ENCODE data around the gene CDCA4.

CDCA4 gene

DNA sequence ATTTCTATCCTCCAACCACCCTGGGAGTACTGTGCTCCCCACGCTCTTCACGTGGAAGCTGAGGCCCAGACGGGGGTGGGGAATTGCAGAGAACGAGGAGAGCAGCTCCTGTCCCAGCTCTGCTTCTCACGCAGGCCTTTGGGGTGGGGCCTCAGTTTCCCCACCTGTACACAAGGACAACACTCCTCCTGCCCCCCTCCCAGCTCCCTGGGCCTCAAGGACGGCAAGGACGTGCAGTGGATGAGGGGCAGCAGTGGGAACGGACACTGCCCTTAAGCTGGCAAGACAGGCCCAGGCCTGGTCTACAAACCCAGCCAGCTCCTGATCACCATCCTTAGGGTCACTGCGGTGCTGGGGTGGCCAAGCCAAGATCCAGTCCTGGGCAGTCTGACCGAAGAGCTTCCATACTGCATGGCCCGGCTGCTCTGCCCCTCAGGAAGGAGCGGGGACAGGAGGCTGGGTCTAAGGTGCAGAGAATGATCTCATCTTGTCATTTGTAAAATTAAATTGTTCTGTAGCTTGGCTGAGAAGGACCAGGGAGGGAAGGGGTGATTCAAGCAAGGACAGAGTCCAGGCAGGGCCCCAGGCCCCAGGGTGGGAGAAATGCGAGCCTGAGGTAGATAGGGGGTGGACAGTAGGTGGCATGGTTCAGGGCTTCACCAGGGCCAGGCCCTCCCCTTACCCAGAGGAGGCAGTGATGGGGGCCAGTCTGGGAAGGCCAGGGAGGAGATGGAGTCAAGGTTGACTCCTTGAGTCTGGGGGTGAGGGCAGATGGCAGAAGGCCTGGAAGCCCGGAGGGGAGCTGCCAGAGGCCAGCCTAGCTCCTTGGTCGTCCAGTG is 36.6 kb downstream of the CDCA4 start:
- DNase-seq = no peak

DNA sequence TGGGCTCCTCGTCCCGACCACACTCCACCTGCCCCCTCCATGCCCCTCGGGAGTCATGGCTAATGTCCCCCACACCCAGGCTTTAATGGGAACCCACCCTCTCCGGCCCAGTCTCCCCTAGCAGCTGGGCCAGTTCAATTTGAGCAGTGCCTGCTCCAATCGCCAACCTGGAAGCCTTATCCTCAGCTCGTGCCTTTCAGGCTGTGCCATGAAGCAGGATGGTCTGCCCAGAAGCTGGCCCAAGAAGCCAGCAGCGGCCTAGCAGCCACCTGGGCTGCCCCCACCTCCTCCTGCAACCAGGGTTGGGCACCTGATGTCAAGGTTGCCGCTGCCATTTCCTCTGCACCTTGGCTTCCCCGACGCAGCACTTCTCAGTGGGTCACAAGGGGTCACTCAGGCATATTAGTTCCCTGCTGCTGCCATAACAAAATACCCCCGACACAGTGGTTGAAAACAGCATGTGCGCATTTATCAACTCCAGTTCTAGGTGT is 37.6 kb downstream of the CDCA4 start:
- DNase-seq = no peak

DNA sequence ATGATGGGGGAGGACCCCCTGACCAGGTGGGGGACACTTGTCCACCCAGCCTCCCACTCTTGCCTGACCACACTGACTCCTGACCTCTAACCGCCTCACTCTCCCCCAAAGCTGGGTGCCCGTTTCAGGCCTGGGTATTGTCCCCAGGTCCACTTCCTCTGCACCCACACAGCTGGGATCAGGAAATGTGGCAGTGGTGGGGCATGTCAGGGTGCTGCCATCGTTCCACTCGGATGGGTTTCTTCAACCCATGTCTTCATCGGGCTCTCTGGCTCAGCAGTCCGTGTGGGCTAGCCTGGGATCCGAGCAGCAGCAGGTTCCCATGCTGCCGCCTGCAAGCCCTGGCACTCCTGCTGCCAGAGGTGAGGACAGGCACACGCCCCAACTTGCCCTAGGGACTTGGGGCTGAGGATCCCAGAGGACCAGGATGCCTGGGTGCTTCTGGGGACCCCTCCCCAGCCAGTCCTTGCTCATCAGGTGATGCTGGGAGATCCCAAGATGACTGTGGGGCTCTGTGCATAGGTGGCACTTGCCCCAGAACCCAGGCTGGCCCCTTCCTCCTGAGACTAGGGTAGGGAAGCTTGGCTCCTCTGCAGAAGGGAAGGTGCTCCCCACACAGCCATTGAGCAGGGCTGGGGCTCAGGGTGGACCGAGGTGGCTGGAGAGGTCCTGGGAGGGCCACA is 38.2 kb downstream of the CDCA4 start:
- no peak for DNase-seq

DNA sequence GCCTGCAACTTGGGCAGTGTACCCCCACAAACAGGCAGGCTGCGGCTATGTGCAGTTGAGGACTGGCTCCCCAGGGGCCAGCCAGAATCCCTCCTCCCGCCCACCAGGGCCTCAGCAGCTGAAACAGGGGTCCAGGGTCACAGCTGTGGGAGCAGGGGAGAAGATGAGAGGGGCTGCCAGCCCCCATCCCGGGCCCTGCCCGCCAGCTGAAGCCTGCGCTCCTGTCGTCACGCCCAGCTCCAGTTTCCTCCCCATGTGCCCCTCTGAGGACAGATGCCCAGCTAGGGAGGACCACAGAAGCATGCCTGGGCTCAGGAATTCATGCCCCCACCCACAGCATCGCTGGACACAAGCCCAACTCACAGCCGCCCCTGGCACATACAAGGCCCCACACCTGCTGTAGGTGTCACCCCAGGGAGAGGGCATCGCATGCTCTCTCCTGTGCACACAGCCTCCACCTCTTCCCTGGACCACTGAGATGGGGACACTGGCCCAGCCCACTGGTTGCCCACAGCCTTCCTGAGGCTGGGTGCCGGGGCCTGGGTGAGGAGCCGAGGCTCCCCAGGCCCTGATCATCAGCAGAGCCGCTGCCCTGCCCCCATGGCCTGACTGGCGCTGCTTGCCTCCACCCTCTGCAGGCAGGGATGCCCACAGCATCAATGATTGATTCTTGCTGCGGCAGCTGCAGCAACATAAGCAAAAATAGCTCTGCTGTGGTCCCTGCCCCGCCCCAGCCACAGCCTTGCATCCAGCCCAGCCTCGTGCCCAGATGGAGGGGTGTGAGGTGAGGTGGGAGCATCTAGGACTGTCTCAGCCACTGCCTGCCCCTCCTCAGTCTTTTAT is 39.0 kb downstream of the CDCA4 start:
- no peak for DNase-seq

DNA sequence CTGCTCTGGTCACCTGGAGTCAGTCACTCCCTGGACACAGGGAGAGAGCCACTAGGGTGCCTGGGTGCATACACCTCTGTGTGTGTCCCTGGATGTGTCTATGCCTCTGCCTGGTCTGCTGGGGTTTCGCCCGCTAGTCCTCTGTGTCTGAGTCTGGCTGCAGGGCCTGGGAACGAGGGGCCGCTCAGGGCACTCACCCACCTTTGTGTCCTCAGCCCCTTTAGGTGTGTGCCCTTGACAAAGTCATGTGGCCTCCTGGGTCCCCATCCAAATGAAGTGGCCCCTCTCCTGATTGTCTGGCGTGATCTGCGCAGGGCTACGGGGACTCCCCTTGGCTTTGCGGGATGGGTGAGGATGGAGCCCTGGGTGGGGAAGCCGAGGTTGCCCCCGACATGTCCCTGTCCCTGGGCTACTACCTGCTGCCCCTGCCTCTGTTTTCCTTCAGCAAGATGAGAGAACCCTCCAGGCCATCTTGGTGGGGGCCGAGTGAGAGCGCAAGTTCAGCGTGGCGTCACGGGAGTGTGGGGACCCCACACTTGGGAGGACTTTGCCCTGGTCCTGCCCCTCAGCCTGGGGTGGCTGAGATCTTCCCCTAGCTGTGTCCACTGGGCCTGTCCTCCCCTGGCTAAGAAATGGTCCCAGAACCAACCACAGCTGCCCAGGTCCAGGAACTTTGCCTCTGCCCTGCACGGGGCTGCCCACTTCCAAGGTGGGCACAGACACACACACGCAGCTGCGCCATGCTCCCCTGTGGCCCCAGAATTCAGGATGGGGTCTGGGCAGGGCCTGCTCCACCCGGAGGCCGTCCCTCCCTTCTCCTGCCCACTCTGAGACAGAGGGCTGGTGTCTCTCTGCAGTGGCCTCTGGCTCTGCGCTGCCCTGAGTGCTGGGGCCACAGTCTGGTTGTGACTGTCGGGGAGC is 40.0 kb downstream of the CDCA4 start:
- DNase-seq = no peak

DNA sequence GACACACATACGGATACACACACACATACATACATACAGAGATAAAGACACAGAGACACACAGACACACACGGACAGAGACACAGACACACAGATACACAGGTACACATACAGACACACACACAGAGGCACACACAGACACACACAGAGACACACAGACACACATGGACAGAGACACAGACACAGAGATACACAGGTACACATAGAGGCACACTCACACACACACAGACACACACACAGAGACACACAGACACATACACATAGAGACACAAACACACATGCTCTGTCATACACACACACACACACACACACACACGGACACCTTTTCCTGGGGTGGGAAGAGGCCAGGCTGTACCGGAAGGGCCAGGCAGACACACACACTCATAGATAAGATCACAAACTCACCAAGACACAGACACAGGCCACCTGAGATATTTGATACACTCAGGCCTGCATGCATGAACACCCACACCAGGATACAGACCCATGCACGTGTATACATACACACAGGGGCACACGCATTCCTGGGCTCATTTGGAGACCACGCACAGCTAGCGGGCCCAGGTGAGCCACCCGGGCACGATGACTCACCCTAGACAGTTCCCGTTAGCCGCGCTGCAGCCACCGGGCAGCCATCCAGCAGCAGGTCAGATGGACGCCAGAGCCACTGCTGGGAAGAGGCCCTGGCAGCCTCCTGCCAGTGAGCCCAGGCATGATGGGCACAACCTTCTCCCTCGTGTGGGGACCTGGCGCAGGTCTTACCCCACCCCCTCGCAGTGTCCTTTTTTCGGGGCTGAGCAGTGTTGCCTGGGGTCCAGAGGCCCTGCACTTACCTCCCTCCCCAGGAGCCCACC is 40.9 kb downstream of the CDCA4 start:
- no peak for DNase-seq

DNA sequence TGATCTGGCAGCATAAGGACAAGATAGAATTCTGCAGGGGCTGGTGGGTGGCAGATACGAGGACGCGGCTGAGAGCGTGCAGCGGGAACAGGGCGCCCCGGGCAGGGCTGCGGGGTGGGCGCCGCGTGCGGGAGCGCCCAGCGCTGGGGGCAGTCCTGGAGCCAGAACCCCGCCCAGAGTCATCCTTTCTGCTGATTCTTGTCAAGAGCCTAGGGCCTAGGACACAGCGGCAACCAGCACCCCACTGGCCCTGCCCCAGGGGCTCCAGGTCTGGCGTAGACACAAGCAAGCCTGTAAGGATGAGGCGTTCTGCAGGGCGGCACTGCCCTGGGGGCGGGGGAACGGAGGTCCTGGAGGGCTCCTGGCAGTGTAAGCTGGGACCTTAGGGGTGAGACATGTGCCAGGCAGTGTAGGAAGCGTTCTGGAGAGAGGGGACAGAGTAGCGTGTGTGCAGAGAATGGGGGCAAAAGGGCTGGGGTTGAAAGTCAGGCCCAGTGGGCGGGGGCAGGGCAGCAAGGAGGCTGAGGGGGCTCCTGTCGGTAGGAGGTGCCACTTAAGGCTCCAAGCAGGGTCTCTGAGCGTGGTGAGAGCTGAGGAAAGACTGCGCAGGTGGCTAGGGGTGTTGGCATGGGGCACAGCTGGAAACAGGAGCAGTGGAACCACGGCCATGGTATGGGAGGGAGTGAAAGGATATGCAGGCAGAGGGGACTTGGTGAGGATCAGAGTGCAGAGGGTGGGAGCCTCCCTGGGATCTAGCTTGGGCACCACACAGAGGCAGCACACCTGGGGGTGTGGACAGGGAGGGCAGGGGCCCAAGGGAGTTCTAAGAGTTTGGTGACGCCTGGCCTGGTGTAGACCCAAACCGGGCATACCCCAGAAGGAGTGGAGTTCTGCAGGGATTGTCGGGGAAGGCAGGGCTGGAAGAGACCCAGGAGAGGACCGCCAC is 41.9 kb downstream of the CDCA4 start:
- DNase-seq = no peak

DNA sequence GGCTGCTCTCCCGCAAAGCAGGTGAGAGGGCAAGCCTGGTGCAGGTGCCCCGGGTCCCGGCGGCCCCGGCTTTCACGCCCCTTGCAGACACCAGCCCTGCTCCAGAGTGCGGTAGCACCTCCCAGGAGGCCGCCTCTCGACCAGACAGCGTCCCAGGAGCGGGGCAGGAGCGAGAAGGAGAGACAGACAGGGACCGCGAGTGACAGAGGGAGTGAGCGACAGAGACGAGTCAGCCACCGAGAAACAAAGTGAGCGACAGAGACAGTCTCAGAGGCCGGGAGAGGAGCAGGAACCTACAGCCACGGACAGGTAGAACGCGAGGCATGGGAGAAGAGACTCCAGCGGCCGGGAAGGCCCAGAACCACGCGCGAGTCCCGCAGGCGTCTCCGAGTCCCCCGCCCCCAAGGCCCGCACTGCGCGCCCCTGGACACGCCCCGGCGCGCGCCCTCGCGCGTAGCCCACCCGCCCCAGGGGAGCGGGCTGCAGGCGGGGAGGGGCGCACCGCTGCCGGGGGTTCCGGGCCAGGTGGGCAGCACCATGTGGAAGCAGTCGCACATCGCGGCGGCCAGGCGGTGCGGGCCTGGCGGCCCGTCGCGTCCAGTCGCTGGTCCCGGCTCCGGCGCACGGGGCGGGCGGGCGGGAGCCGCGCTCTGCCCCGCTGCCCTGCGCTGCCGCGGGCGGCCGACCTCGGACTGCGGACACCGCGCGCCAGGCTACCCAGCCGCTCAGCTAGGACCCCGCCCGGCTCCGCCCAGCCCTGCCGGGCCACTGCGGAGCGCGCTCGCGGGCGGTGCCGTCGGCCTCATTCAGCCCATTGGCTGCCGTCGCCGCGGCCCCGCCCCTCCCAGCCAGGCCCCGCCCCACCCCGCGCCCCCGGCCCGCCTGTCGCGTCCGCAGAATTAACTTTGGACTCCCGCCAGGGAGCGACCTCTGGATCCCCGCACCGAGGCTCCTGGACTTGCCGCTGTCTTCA is 42.9 kb downstream of the CDCA4 start, which contains the start of gene AHNAK2:
AHNAK2 (minus strand) TSS at position 694 of the 973 bp plus-strand sequence; CDS start at position 557, 137 bp downstream.
- DNase-seq = peak; percentile 58

DNA sequence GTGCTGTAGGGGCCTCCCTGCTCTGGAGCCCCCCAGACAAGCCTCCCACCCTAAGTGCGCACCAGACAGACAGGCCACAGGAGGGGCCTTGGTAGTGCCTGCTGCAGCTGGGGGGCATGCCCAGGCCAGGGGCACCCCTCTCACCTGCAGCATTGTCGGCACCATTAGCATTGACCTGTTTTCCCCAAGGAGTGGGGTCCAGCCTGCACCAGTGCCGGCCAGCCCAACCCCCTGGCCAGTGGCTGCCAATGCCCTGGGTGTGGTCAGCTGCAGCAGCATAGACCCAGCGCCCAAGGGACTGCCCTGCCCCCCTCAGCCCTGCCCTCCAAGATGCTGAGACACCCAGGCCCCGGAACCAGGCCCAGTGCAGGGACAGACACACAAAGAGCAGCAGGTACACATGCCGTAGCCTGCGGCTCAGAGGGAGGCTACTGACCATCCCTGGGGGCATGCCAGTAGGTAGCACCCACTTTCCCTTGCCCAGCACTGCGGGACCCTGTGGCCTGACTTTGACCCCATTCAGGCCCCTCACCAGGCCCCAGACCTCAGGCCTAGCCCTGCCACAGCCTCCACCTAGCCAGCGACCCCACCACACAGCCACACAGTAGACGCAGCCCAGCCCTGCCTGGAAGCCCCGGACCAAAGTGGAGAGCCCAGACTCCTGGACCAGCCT is 43.7 kb downstream of the CDCA4 start:
- peak; percentile 19 for DNase-seq

DNA sequence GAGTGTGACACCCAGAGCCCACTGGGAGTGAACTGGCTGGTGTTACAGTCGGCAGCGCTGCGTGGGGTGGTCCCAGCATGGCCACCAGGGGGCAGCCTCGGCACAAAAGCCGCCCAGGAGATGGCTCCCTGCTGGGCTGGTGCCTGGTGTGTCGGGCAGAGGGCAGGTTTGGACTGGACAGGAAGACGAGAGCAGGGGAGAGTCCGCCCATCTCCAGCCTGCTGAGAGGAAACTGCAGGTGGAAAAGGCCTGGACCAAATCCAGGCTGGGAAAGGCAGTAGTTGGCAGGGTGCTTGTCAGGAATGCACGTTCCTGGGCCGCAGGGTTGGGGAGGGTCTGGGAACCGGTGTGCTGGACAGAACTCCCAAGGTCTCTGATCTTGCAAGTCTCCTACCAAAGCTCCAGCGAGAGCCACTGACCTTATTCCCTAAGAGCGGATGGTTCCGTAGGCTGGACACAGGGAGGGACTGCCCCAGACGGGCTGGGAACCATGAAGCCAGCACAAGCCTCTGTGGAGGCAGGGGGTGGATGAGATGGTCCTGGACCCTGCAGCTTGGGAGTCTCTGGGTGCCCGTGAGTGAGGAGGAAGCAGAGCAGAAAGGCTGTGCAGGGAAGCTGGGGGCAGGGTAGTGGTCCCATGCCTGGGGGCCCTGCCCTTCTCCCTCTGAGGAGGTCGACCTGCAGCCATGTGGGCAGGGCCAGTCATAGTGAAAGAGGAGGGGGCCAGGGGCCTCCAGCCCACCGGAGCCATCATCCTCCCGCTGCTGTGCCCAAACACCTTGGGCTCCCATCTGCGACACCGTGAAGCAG is 44.5 kb downstream of the CDCA4 start:
- DNase-seq = peak; percentile 92

DNA sequence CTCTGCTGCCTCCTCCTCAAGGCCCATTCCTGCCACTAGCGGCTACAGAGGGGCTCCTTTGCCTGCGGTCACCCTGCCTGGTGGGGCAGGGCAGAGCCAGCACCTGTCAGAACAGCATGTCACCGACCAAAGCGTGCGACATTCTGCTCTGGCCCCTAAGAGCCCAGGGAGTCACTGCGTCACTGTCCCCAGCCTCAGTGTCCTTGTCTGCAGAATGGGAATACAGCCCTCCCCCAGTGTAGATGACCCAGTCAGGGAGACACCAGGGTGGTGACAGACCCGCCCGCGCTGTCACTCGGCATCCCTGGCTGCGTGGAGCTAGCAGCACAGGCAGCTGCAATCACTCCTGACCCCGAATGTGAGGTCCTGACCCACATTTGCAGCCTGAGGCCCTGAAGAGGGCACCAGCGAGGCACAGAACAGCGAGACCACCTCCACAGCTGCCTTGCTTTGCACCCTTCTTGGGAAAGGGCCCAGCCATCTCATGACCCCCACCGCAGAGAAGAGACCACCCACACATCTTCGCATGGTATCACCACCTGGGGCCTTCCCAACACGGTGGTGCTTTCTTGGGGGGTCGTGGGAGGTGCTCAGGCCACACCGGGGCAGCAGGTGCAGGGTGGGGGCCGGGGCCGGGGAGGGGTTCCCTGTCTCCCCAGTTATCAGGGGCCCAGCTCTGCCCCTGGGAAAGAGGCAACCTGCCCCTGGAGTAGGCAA is 45.2 kb downstream of the CDCA4 start:
- DNase-seq = no peak

DNA sequence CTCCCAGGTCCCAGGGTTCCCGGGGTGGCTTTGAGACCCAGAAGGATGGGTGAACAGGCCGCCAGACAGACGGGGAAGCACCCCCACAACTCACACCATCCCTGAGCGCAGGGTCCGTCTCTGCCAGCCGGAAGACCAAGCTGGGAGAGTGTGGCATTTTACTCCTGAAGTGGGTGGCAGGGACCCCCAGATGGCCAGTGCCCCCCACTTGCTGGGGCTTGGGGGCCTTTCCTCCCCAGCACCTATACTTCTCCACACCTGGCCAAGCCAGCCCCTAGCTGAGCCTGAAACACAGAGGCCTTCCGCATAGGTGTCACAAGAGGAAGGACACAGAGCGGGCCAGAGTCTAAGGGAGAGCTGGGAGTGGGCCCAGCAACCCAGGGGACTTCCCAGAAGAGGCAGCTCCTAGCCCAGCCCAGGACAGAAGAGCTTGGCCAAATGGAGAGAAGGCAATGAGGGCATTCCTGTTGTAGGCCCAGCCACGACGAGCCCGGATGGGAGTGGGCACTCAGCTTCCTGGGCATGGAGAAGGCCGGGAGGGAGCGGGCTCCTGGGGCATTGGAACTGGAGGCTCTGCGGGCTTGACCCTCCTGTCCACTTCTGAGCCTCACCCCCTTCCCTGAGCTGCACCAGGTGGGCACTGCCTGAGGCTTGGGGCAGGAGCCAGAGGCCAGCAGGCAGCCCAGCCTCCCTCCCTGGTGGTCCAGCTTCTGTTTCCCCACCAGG is 46.1 kb downstream of the CDCA4 start:
- DNase-seq = peak; percentile 13

DNA sequence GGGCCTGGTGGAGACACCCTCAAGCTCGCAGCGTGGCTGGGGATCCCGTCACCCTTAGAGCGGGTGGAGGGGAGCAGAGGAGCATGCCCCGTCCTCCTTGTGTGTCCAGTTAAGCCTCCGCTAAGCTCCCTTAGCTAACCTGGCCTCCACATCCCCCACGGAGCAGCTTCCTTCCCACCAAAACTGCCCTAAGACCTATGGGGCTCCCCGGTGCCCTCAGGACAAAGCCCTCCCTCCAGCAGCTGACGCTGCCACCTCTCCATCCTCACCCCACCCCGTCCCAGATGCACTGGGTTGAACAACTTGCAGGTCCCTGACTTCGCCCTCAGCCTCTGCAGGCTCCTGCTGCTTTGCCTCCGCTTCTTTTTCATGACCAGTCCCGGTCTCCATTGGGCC is 46.7 kb downstream of the CDCA4 start:
- DNase-seq = no peak

DNA sequence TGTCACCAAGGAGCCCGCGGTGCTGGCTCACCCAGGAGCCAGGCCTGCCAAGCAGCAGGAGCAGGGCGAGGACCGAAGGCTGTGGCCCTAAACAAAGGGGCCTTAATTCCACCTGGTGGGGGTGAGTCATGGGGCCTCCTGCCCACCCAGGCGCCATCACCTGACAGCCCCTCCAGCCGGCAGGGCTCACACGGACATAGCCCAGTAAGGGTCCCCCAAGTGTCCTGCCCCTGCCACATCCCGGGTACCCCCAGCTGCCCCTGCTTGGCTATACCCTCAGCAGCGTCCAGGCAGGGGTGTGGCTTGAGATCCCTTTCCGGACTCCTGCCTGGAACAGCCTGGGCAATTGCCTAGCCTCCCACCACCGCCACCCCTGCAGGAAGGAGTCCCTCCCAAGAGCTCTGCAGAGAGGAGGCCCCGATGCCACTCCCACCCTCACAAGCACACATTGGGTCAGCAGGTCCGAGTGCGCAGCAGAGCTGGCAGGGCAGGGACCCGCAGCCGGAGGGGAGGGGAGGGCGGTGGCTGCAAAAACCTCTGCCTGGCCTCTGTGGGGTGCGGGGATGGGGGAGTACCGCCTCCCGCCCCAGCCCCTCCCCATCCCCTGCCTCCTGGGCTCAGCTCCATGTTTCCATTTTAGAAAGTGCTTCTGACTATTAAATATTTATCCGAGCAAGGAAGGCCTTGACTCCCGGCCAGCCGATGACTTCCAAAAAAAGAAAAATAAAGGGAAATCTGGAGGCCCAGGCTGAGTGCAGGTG is 47.3 kb downstream of the CDCA4 start:
- no peak for DNase-seq

DNA sequence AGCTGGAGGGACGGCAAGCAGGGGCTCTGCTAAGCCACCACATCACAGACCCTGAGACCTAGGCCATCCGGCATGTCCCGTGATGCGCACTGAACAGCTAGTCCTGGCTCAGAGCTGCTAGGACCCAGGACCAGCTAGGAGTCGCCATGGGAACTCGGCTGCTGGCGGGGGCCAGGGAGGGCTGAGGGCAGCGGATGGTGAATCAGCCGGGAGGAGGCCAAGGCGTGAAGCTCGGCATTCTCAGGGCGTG is 47.8 kb downstream of the CDCA4 start:
- no peak for DNase-seq
